ENCODE measurements around the gene TMED4. TPM values are rescaled to one million over a fixed set of nuclear protein-coding genes. Genes with fewer than 3 reads are reported as not detected.
A peak's percentile ranks its signal among the peaks of the same experiment; 100 is the strongest.

Gene TMED4
- total RNA-seq, 4 donors from 2014 or later = 226 to 303 (median 254) TPM

DNA sequence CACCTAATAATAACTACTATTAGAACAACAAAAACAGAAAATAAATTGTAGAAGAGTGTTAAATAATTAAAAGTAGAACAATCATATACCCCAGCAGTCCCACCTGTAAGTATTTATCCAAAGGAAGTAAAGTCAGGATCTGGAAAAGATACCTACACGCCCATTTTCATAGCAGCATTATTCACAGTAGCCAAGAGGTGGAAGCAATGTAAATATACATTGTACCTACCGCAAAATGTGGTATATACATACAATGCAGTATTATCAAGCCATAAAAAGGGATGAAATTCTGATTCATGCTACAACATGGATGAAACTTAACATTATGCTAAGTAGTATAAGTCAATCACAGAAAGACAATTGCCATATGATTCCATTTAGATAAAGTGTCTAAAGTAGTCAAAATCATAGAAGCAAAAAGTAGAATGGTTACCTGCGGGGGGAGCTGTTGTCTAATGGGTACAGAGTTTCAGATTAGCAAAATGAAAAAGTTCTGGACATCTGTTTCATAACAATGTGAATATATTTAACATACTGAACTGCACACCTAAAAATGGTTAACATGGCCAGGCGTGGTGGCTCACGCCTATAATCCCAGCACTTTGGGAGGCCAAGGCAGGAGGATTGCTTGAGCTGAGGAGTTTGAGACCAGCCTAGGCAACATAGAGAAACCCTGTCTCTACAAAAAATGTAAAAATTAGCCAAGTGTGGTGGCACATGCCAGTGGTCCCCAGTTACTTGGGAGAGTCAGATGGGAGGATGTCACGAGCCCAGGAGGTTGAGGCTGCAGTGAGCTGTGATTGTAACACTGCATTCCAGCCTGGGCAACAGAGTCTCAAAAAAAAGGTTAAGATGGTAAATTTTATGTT, 6.0 kb upstream of the TMED4 start:
- Histone ChIP-seq H3K4me1 (peaks cover under 1 to 4% (median 4%) of the 10 kb centered on the region in 4 donors), H3K27me3 (no peaks in the 10 kb centered on the region), H3K9me3 (no peaks in the 10 kb centered on the region), H3K4me3 (no peak overlapping the region), H3K27ac (no peak overlapping the region), H3K36me3 (no peaks in the 10 kb centered on the region)
- DNase-seq = peak; percentile 67
- in situ Hi-C loops (cut with MboI; ENCODE audit: low pct_ligation_motif_present in 1 of 4, low pct_unique_long_range_greater_than_20kb in 1 of 4, low sequenced_read_pairs in 3 of 4) (loop anchor here (10.0 to 25.0 kb wide), 5 partner anchors 174 to 524 kb away; partner anchors contain the start of genes H2AZ2 (in 3 of the 4) and TBRG4 (in 3 of the 4)), intact Hi-C loops (cut with DNase I; ENCODE audit: low total_unique reads) (no loop called here)
- WGBS, 2 donors (ENCODE audit: low coverage in 1 of 2) = 11 to 27% methylated on average over 3 to 6 of the region's 6 CpGs
- TF ChIP-seq, protein P1, sequence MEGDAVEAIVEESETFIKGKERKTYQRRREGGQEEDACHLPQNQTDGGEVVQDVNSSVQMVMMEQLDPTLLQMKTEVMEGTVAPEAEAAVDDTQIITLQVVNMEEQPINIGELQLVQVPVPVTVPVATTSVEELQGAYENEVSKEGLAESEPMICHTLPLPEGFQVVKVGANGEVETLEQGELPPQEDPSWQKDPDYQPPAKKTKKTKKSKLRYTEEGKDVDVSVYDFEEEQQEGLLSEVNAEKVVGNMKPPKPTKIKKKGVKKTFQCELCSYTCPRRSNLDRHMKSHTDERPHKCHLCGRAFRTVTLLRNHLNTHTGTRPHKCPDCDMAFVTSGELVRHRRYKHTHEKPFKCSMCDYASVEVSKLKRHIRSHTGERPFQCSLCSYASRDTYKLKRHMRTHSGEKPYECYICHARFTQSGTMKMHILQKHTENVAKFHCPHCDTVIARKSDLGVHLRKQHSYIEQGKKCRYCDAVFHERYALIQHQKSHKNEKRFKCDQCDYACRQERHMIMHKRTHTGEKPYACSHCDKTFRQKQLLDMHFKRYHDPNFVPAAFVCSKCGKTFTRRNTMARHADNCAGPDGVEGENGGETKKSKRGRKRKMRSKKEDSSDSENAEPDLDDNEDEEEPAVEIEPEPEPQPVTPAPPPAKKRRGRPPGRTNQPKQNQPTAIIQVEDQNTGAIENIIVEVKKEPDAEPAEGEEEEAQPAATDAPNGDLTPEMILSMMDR (IDR thresholded peaks at IDR 0.05) = peak; percentile 54 to 65 (median 55)
- no peak for TF ChIP-seq POLR2AphosphoS5 (IDR thresholded peaks at IDR 0.05)

DNA sequence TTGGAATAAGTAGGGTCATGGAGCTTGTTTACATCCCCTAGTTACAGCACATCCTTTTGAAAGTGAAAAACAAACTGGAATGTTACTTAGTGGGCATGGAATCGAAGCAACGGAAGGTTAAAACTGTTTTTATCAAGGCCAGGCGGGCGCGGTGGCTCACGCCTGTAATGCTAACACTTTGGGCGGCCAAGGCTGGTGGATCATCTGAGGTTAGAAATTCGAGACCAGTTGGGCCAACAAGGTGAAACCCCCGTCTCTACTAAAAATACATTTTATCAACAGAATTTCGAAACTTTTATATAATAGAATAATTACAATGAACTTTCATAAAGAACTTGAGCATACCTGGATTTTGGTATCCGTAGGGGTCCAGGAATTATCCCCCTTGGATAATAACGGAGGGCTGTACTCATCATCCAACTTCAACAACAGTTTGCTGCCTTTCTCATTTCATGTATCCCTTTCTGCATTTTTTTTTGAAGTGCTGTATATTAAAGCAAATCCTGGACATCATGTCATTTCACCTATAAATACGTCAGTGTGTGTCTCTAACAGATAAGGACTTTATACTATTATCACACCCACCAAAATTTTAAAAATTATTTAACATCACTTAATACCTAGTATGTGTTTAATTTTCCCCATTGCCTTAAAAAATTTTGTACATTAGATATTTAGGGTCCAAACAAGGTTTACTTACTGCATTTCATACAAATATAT, 1.3 kb upstream of the TMED4 start:
- peaks cover 0 to 14% (median 4%) of the 10 kb centered on the region in 4 donors for H3K36me3 ChIP-seq
- DNase-seq = no peak
- in situ Hi-C loops (cut with MboI; ENCODE audit: low pct_ligation_motif_present in 1 of 4, low pct_unique_long_range_greater_than_20kb in 1 of 4, low sequenced_read_pairs in 3 of 4) = loop anchor here (10.0 to 25.0 kb wide), 5 partner anchors 179 to 529 kb away; partner anchors contain the start of genes H2AZ2 (in 3 of the 4) and TBRG4 (in 3 of the 4)

DNA sequence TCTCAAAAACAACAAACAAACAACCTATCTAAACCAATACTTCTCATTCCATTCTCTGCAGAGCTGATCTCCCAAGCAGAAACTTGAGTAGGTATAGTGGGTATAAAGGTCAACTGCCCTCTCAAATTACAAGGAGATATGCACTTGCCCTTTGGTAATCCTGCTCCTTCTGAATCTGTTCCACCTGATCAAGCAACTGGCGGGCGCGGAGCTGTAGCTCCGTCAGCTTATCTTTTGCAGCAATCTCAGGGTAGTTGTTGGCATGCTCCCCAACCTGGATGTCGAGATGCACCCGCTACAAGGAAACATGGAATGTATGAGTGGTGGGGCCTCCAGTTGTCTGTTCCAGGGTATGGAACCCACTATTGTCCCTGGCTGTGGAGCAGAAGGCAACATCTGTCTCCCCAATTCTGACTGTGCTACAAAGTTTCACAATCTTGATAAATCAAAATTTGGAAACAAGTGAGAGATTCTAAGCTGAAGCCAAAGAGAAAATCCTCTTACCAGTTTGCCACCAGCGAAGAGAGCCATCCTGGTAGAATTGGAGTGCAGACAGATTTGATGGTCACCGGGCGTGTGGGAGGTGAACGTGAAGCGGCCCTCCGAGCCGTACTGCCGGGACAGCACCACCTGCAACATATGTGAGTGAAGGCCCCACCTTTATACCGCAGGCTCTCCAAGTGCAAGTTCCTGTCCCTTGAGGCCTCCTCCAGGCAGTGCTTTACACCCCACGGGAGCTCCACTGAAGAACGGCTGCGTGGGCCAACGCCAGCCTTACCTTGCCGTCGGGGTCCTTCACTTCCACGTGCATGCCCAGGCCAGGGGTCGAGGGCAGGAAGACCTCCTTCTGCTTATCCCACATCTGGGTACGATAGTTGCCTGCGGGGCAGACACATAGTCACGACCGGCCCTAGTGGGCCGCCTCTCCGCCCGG, 819 bp downstream of the TMED4 start:
- Histone ChIP-seq H3K4me3 (peak overlapping the region; percentile 59 to 81 (median 66)), H3K9me3 (no peaks in the 10 kb centered on the region), H3K4me1 (peaks cover 15 to 21% (median 19%) of the 10 kb centered on the region in 4 donors), H3K36me3 (peaks cover 0 to 18% (median 4%) of the 10 kb centered on the region in 4 donors), H3K27ac (peak overlapping the region; percentile 90 to 95 (median 92)), H3K27me3 (no peaks in the 10 kb centered on the region)
- TF ChIP-seq, protein P1 (IDR thresholded peaks at IDR 0.05) = no peak
- TF ChIP-seq EP300 (IDR thresholded peaks at IDR 0.05; ENCODE audit: low read depth) (no peak), POLR2AphosphoS5 (IDR thresholded peaks at IDR 0.05) (peak in 1 of 3 donors; percentile 54), POLR2A (IDR thresholded peaks at IDR 0.05) (no peak)
- peak; percentile 53 for DNase-seq
- in situ Hi-C loops (cut with MboI; ENCODE audit: low pct_ligation_motif_present in 1 of 4, low pct_unique_long_range_greater_than_20kb in 1 of 4, low sequenced_read_pairs in 3 of 4) (loop anchor here (10.0 to 25.0 kb wide), 5 partner anchors 181 to 531 kb away; partner anchors contain the start of genes H2AZ2 (in 3 of the 4) and TBRG4 (in 3 of the 4)), intact Hi-C loops (cut with DNase I; ENCODE audit: low total_unique reads) (loop anchor here (1.0 to 5.0 kb wide), 2 partner anchors 23 to 266 kb away; partner anchors contain the start of gene H2AZ2)
- WGBS, 2 donors (ENCODE audit: low coverage in 1 of 2) = 9 to 13% methylated on average over 4 to 24 of the region's 30 CpGs

More for the DNA sequence above, 1.3 kb upstream of the TMED4 start:
- Histone ChIP-seq H3K4me3 (peak overlapping the region in 3 of 4 donors; percentile 66 to 81 (median 67)), H3K9me3 (no peaks in the 10 kb centered on the region), H3K4me1 (peaks cover 15 to 22% (median 20%) of the 10 kb centered on the region in 4 donors), H3K27me3 (no peaks in the 10 kb centered on the region), H3K27ac (peak overlapping the region; percentile 90 to 95 (median 92))
- intact Hi-C loops (cut with DNase I; ENCODE audit: low total_unique reads) = loop anchor here (5.0 kb wide), 1 partner anchor 264 kb away; the partner anchor contains the start of gene H2AZ2
- no peak for TF ChIP-seq EP300 (IDR thresholded peaks at IDR 0.05; ENCODE audit: low read depth)
- no peak for TF ChIP-seq POLR2AphosphoS5 (IDR thresholded peaks at IDR 0.05)
- TF ChIP-seq, protein P1 (IDR thresholded peaks at IDR 0.05) = no peak
- no peak for TF ChIP-seq POLR2A (IDR thresholded peaks at IDR 0.05)
- 84 to 88% methylated on average over 8 to 13 of the region's 13 CpGs for WGBS, 2 donors (ENCODE audit: low coverage in 1 of 2)

All from transverse colon (tissue), 4 donors.